SKM-1 treated with dmso at 0.1 percent for 144 hours (cell line): Measurements from ENCODE around the gene NCAPH2.

Source experiments
- DNase-seq: peaks from one replicate; lab custom pipeline; 2025; ENCODE audit not compliant: unreplicated experiment; lab: John Stamatoyannopoulos, UW

The NCAPH2 gene

GRCh38 chr22:50546326-50547262 lies 38.6 kb downstream of the NCAPH2 start:
- no peak for DNase-seq

- DNase-seq, result no peak
These were observed 39.4 kb downstream of the NCAPH2 start for GRCh38 chr22:50547263-50547985.

DNA sequence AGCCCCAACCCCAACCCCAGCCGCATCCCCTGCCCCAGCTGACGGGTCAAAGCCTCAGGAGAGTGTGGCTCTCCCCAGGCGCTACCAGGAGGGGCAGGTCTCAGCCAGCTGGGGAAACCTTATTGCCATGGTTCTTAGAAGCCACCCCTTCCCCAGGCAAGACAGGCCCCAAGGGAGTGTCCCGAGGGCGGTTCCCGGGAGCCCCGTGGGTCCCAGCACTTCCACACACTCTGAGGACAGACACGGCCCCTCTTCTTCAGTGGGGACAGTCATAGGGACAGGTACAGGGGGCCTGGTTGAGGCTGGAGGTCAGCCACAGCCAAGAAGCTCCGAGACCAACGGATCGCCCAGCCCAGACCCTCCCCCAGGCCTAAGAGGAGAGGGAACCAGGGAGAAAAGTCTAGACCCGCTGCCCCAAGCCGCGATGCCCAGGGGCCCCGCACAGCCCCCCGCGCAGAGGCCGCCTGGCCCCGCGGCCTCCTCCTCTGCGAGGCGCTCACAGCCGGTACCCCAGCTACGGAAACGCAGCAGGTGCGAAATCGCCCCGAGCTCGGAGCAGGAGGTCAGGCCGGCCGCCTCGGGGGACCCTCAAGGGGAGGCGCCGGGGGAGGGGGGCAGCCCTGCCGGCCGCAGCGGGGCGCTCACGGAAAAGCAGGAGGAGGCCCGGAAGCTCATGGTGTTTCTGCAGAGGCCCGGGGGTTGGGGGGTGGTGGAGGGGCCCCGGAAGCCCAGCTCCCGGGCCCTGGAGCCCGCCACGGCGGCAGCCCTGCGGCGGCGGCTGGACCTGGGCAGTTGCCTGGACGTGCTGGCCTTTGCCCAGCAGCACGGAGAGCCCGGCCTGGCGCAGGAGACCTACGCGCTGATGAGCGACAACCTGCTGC lies 40.3 kb downstream of the NCAPH2 start:
- DNase-seq, result no peak

DNA sequence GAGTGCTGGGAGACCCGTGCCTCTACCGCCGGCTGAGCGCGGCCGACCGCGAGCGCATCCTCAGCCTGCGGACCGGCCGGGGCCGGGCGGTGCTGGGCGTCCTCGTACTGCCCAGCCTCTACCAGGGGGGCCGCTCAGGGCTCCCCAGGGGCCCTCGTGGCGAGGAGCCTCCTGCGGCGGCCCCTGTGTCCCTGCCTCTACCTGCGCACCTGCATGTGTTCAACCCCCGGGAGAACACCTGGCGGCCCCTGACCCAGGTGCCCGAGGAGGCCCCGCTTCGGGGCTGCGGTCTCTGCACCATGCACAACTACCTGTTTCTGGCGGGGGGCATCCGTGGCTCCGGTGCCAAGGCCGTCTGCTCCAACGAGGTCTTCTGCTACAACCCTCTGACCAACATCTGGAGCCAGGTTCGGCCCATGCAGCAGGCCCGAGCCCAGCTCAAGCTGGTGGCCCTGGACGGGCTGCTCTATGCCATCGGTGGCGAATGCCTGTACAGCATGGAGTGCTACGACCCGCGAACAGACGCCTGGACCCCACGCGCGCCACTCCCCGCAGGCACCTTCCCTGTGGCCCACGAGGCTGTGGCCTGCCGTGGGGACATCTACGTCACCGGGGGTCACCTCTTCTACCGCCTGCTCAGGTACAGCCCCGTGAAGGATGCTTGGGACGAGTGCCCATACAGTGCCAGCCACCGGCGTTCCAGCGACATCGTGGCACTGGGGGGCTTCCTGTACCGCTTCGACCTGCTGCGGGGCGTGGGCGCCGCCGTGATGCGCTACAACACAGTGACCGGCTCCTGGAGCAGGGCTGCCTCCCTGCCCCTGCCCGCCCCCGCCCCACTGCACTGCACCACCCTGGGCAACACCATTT lies 41.1 kb downstream of the NCAPH2 start:
- DNase-seq, result no peak

GRCh38 chr22:50550395-50550794 lies 42.4 kb downstream of the NCAPH2 start:
- DNase-seq, result no peak

- no peak for DNase-seq
These were observed 43.2 kb downstream of the NCAPH2 start for GRCh38 chr22:50551160-50551752.

DNA sequence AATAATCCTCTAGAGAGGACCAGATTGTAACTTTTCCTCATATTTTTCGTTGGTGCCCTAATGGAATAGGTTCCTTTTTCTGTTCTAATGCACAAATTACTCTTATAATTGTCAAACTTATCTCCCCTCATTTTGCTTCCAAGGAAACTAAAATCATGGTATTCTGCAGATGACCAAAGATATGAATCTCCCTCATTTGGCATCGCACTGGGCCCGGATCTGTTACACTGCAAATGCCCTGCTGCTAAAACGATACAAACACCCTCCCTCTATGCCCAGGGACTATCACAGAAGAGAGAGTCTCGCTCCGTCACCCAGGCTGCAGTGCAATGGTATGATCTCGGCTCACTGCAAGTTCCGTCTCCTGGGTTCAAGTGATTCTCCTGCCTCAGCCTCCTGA lies 45.3 kb downstream of the NCAPH2 start:
- no peak for DNase-seq

DNA sequence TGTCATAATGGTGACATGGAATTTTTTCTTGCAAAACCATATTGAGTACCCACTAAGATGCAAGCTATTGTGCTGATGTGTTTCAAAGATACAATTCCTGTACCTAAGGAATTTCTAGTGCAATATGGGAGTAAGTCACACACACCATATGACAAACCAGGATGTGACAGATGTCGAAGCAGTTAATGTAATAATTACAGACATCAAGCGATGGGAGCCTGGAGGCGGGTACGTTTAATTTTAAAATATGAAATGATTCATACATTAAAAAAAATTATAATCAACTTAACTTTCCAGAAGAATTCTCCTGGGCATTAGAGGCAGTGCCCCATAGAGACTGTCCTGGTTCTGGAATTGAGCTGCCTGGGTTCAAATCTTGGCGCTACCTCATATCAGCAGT lies 48.7 kb downstream of the NCAPH2 start:
- DNase-seq, result no peak

DNA sequence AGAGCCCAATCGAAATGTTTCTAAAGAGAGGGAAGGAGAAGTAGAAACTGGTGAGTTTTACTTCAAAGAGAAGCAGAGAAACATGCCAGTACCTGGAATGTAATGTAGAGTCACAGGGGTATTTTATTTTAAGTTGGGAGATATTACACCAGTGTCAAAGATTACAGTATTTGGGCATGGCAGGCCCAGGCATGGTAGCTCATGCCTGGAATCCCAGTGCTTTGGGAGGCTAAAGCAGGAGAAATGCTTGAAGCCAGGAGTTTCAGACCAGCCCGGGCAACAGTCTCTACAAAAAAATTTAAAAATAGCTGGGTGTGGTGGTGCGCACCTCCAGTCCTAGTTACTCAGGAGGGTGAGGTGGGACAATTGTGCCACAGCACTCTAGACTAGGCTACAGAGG lies 52.0 kb downstream of the NCAPH2 start:
- DNase-seq, result no peak

- DNase-seq, result no peak
These were observed 53.7 kb downstream of the NCAPH2 start for GRCh38 chr22:50561401-50562358.

DNA sequence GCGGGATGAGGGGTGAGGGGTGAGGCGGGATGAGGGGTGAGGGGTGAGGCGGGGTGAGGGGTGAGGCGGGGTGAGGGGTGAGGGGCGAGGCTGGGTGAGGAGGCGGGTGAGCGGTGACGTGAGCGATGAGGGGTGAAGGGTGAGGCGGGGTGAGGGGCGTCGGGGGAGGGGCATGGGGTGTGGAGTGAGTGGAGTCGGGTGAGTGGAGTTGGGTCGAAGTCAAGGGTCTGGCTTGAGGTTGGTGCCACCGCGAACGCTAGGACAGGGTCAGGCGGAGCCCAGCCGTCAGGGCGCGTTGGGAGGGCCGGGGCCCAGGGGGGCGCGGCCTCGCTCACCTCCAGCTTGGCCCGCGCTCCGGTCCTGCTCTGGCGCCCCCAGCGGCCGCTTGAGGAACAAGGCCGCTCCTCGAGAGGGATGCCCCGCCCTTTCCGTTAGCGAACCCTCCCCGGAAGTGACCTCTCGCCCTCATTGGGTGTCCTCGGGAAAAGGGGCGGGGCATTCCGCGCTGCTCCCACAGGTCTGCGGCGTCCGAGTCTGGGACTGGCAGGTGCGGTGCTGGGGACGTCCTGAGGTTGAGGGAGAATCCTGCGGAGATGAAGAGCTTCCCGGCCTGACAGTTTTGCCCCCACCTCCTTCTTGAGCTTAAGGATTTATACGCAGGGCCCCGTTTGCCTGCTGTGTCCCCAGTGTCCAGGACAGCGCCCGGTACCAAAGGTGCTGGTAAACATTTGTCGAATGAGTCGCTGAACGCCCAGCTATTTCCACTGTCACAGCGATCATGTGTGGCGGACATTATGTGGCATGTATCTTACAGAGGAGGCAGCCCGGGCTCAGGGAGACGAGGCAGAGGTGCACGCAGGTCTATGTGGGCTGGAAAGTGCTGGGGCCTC lies 54.7 kb downstream of the NCAPH2 start, which contains the start of gene SYCE3:
TSS of gene SYCE3 (minus strand) at position 397 of the 890 bp plus-strand sequence. CDS start 6,514 bp downstream, outside the sequence.
- peak; percentile 96 for DNase-seq

GRCh38 chr22:50563413-50564160 lies 55.6 kb downstream of the NCAPH2 start:
- DNase-seq, result no peak

GRCh38 chr22:50564289-50564688 lies 56.3 kb downstream of the NCAPH2 start:
- no peak for DNase-seq

- no peak for DNase-seq
These were observed 59.8 kb downstream of the NCAPH2 start for GRCh38 chr22:50567721-50568252.

- no peak for DNase-seq
These were observed 60.6 kb downstream of the NCAPH2 start for GRCh38 chr22:50568626-50569025.

- no peak for DNase-seq
These were observed 61.0 kb downstream of the NCAPH2 start for GRCh38 chr22:50569041-50569459.
